ENCODE results near the gene TINAG.
"Not testable (repeated sequence)": the region's sequence is repeated elsewhere in the genome, so short reads cannot be mapped to it uniquely, and the experiment has no call there.

TINAG gene

DNA sequence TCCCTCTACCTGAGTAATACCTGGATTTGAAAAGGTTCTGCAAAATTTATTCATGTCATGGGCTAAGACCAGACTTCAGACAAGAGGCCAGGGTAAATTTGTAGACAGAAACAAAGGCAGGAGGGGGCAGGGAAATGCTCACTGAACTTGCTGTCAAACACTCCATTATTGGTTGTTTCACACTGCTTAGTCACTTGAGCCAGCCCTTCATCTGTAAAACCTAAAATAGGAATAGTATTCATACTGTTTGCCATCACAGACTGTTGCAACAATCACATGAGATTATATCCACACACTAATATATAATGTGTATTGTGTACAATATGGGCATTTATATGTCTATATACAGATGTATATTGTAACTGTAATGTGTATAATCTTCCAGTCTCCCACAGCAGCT, 6.5 kb upstream of the TINAG start:
- DNase-seq (ENCODE audit: extremely low read depth in 1 of 2, low read depth in 1 of 2), result no peak

DNA sequence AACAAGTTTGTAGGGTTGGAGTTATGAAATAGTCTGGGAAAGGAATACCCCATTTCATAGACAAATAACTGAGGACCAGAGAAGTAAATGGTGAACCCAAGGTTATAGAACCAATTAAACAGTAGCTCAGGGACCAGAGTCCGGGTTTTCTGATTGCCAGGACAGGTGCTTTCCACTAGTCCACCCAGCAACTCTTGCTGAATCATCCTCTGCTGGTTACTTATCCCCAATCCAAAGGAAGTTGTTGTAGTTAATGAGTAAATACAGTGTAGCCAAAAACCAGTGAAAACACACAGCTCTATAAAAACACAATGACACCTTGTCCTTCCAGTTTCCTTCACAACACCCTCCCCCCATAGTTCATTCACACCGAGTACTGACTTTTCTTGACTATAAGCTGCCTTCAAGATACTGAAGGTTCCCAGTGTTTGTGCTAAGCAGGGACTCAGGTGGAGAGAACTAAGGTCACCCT, 766 bp upstream of the TINAG start:
- no peak for DNase-seq (ENCODE audit: extremely low read depth in 1 of 2, low read depth in 1 of 2)

DNA sequence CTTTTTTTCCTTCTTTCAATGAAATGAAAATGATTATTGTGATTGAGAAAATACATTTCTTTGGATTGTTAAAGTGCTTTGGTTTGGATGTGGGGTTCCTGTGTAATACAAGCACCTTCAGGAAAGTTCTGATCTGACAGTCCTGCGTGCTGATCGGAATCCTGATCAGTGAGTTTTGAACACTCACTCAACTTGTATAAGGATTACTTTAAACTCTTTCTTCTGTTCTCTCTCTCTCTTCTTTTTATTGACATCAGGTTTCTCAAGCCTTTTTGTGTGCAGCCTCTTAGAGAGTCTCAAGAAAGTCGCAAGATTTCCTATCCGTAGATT, 710 bp downstream of the TINAG start:
- no peak for DNase-seq (ENCODE audit: extremely low read depth in 1 of 2, low read depth in 1 of 2)

DNA sequence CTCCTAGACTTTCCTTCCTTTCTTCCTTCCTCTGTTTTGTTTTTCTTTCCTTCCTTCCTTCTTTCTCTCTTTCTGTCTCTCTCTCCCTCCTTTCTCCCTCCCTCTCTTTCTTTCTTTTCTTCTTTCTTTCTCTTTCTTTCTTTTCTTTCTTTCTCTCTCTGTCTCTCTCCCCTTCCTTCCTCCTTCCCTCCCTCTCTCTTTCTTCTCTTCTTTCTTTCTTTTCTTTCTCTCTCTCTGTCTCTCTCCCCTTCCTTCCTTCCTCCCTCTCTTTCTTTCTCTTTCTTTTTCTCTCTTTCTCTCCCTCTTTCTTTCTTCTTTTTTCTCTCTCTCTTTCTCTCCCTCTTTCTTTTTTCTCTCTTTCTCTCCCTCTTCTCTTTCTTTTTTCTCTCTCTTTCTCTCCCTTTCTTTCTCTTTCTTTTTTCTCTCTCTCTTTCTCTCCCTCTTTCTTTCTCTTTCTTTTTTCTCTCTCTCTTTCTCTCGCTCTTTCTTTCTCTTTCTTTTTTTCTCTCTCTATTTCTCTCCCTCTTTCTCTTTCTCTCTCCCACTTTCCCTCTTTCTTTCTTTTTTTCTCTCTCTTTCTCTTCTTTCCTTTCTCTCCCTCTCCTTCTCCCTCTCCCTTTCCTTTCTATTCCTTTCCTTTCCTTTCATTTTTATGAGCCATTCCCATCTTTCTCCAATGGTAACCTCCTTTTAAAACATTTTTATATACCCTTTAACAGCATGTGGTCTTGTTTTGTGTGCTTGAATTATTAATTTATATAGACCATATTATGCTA, 2.3 kb downstream of the TINAG start:
- DNase-seq (ENCODE audit: extremely low read depth in 1 of 2, low read depth in 1 of 2), result no peak

DNA sequence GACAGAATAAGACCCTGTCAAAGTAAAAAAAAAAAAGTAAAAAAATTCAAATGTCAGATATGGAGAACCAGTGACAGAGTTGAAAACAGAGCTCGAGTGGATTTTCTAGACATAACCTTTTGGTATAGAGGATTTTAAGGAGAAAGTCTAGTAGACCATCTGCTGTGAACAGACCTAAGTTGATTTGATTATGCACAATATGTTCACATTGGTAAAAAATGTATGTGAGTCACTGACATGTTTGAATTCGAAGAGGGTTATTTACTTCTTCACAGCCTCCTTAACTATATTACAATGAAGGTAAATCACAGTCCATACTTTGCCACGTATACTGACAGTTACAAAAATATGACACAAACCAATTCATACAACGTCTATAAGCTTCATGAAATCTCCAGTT, 7.4 kb downstream of the TINAG start:
- no peak for DNase-seq (ENCODE audit: extremely low read depth in 1 of 2, low read depth in 1 of 2)

DNA sequence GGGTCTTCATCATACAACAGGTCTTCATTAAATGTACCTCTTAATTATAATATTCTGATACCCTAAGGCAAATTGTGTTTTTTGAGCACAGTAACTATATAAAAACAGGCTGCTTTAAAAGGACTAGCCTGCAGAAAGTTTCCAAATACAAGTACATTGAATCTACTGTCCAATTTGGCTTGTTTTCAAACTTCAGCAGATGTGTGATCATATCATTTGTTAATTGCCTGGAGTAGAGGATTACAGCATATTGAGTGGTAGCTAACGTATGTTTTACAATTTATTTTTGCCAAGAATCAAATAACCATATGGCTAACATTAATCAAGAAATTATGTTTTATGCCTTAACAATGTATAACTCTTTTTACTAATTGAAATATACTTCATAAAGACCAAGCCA, 12.6 kb downstream of the TINAG start:
- no peak for DNase-seq (ENCODE audit: extremely low read depth in 1 of 2, low read depth in 1 of 2)

DNA sequence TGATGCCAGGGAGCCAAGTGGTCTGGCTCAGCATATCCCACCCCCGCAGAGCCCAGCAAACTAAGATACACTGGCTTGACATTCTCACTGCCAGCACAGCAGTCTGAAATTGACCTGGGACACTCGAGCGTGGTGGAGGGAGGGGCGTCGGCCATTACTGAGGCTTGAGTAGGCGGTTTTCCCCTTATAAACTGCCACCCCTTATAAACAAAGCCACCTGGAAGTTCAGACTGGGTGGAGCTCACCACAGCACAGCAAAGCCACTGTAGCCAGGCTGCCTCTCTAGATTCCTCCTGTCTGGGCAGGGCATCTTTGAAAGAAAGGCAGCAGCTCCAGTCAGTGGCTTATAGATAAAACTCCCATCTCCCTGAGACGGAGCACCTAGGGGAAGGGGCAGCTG, 19.4 kb downstream of the TINAG start:
- no peak for DNase-seq (ENCODE audit: extremely low read depth in 1 of 2, low read depth in 1 of 2)

DNA sequence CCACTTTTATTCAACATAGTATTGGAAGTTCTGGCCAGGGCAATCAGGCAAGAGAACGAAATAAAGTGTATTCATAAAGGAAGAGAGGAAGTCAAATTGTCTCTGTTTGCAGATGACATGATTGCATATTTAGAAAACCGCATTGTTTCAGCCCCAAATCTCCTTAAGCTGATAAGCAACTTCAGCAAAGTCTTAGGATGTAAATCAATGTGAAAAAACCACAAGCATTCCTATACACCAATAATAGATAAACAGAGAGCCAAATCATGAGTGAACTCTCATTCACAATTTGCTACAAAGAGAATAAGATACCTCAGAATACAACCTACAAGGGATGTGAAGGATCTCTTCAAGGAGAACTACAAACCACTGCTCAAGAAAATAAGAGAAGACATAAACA, 23.3 kb downstream of the TINAG start:
- not testable (repeated sequence) for DNase-seq (ENCODE audit: extremely low read depth in 1 of 2, low read depth in 1 of 2)

DNA sequence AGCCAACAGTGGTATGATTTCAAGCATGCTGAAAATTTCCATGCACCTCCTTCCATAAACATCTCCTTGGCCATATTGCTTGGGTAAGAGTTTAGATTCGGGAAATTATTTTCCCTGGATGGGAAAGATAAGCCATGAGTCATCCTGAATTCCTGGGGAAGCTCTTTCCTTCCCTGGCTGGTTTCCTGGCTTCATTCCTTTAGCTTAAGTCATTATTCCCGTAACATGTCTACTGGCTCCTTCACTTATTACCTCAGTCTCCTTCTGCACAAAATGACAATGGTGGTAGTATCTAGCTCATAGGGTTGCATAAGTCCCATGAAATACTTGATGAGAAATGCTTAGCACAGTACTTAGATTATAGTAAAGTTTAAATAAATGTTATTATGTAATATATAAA, 27.6 kb downstream of the TINAG start:
- no peak for DNase-seq (ENCODE audit: extremely low read depth in 1 of 2, low read depth in 1 of 2)

DNA sequence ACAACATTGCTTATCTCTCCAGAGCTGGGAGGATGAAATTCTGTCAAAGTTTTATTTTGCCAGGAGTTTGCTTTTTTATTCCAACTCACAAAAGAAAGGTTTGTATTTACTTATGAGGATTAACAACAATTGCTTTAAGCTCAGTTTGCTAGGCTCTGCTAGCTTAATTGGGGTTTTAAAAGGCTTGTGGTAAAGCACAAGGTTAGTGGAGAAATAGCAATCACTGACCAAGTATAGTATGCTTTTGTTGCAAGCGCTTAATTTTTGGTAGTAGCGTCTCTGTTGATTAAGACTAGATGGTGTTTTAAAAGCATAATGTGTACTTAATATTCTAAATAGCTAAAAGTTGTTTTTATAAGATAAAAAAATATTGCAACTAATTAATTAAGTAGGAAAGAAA, 45.7 kb downstream of the TINAG start:
- no peak for DNase-seq (ENCODE audit: extremely low read depth in 1 of 2, low read depth in 1 of 2)

DNA sequence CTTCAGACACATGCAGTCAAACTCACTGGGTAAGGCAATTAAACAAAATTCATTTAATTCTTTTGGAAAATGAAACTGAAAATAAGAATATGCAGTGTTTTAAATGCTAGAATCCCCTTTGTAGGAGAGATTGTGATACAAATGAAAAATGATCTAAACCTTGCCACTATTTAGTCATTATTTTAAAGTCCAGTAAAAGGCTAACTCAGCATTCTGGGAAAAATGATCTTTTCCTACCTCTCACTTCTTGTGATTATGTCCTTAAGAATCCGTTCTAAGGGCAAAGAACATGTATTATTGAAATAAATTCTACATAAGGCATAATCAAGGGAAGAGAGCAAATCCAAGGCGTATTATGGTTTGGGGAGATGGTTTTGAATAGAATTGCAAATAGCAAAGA, 46.4 kb downstream of the TINAG start:
- no peak for DNase-seq (ENCODE audit: extremely low read depth in 1 of 2, low read depth in 1 of 2)

DNA sequence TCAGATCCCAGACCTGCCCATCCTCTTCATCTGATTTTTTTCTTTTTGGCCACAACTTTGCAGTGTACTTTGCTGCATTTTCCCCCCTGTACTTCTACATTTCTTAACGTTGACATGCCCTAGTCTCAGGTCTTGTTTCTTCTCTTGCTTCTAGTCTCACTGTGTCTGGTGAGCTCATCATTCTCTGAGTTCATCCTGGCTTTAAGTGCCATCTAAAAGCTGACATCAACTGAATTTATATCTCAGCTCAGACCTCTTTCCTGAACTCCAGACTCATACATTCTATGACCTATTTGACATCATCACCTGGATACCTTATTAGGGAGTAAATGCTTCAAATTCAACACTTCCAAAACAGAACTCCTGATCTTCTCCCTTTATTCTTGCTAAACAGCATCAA, 48.9 kb downstream of the TINAG start:
- no peak for DNase-seq (ENCODE audit: extremely low read depth in 1 of 2, low read depth in 1 of 2)

DNA sequence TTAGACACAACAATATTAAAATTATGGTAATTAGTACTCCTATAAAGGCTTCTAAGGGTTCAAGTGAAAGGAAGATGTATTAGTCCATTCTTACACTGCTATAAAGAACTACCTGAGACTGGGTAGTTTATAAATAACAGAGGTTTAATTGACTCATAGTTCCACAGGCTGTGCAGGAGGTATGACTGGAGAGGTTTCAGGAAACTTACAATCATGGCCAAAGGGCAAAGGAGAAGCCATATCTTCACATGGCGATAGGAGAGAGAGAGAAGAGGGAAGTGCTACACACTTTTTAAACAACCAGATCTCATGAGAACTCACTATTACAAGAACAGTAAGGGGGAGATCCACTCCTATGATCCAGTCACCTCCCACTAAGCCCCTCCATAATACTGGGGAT, 52.9 kb downstream of the TINAG start:
- DNase-seq (ENCODE audit: extremely low read depth in 1 of 2, low read depth in 1 of 2), result no peak

DNA sequence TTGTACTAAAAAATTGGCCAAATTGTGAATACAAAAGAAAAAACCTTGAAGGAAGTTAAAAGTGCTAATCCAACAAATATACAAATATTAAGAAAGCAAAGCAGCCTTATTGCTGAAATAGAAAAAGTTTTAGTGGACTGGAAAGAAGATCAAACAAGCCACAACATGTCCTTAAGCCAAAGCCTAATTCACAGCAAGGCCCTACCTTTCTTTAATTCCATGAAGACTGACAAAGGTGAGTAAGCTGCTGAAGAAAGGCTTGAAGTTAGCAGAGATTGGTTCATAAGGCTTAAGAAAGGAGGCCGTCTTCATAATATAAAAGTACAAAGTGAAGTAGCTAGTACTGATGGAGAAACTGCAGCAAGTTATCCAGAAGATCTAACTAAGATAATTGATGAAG, 53.5 kb downstream of the TINAG start:
- no peak for DNase-seq (ENCODE audit: extremely low read depth in 1 of 2, low read depth in 1 of 2)

DNA sequence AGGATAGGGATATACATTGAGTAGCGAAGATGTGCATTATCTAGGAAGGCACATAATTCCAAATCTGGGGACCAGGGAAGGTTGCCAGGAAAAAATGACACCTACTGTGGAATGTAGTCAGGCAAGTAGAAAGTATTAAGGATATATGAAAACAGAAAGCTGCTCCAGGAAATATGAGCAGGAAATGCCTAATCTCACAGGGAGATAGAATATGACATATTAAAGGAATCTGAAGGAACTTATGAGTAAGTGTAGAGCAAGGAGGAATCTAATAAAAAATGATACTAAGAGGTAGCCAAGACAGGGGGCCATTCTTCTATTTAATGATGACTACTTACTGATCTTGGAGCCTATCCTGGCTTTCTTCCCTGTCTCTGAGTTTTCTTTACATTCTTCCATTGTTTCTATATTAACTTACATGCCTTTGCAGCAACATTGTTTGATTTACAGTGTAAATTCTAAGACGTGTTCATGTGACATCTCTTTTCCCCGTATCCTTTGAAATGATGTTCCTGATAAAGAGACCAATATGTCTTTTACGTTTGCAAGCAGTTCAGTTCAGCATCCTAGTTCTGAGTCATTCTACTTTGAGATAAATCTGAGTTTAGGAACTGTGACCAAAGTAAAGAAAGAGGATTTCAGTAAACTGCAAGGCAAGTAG, 58.6 kb downstream of the TINAG start:
- no peak for DNase-seq (ENCODE audit: extremely low read depth in 1 of 2, low read depth in 1 of 2)

DNA sequence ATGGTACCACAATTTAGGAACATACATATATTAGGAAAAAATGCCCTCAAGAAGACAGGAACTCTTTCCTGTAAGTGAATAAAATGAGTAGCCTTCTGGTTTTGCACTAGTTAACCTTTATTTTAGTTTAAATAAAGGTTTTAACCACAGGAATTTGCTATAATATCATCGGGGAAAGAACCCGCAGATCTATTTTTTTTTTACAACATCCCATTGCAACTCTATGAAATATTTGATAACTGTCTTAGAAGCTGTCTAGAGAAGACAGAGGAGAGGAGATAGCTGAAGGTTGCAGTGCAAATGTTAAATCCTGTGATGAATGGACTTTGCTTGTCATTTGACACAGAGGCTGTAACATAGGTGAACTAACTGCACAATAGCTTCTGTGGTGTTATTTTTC, 69.5 kb downstream of the TINAG start:
- DNase-seq (ENCODE audit: extremely low read depth in 1 of 2, low read depth in 1 of 2), result no peak

DNA sequence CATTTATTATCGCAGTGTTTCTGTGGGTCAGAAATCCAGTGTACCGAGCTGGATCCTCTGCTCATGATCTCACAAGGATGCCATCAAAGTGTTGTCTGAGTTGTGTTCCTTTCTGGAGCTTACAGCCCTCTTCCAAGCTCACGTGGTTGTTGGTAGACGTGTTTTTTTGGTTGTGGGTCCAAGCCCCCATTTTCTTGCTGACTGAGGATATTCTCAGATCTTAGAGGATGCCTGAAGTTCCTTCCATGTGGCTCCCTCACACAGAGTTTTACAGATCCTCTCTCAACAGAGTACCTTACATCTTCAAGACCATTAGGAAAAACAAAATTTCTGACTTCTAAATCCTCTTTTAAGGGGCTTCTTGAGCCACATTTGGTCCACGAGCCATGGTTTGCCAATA, 78.1 kb downstream of the TINAG start:
- DNase-seq (ENCODE audit: extremely low read depth in 1 of 2, low read depth in 1 of 2), result no peak

DNA sequence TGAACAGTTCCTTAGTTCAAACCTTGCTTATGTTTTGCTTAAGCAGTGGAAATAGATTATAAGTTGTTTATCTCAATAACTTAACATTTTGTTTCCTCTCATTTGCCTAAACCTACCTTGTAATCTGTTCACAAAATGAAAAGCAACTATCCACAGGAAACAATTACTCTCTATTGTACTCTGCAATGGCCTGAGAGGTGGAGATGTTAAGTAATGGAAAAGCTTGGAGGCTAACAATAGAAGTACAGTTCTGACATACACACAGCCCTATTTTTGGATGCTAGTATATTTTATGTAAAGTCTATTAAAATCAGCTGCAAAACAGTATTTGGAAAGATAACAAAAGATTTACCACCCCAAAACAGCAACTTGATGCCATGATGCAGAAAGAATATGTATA, 82.1 kb downstream of the TINAG start:
- no peak for DNase-seq (ENCODE audit: extremely low read depth in 1 of 2, low read depth in 1 of 2)

DNA sequence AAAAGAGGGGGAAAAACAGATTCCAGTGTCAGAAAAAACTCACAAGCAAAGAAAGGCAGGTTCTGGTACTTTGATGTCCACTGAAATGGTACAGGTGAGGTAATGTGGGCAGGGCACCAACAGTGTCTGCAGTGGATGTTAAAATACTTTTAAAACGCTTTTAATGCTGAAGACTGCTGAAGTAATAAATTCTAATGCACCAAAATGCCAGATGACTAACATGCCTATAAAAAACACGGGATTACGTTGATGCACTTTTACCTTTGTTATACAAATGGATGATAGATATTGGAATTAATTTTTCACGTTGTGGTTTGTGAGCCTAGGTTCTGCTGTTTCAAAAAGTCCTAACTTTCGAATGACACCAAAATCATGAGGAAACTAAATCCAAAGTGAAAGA, 83.3 kb downstream of the TINAG start:
- no peak for DNase-seq (ENCODE audit: extremely low read depth in 1 of 2, low read depth in 1 of 2)

DNA sequence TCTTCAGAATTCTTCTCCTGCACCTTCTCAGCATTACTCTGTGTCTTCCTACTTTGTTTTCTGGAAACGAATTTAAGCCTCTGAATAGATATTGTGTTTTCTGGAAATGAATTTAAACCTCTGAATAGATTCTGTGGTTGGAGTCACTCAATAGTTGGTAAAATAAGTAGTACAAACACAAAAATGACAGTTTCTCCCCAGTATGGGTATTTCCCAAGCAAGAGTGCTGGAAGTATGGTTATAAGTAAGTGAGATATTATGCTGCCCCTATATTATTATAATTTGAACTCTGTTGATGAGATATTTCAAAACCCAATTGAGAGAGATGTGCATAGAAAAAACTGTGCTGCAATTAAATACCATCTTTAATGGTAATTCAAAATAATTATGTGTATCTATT, 94.9 kb downstream of the TINAG start:
- no peak for DNase-seq (ENCODE audit: extremely low read depth in 1 of 2, low read depth in 1 of 2)

DNA sequence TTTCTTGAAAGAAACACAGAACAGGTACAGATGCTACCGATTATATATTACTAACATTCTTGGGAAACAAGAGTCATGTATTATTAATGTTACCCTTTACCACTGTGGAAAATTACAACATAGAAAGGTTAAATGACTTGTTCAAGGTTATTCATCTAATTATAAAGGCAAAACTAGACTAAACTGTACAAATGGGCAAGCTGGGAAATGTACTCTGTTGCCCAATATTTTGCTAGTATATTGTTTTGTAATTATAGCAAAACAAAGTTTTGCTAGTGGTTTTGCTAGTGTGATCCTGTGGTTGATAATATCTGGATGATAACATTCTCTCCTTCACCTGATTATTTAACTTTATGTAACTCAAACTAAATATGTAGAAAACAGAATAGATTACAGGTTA, 96.5 kb downstream of the TINAG start:
- DNase-seq (ENCODE audit: extremely low read depth in 1 of 2, low read depth in 1 of 2), result no peak

DNA sequence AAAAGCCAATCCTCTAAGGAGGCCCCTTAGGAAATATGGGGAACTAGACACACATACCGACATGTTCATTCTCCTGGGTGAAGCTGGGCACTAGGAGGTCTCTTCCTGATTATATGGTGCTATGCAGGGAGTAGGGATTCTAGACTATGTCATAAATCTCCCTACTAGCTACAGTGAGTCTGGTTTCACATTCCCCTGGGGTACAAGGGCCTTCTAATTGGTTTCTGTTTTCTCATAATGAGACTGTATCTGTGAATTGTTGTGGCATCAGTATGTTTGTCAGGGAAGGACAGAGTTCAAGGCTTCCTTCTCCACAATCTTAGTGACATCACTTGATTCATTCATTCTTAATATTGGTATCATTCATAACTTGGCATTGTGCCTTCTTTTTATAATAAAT, 103.5 kb downstream of the TINAG start:
- no peak for DNase-seq (ENCODE audit: extremely low read depth in 1 of 2, low read depth in 1 of 2)

DNA sequence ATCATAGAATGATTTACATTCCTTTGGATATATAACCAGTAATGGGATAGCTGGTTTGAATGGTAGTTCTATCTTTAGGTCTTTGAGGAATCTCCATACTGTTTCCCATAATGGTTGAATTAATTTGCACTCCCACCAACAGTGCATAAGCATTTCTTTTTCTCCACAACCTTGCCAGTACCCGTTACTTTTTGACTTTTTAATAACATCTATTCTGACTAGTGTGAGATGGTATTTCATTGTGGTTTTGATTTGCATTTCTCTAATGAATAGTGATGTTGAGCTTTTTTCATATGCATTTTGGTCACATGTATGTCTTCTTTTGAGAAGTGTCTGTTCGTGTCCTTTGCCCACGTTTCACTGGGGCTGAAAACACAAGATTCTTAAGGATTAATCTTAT, 107.3 kb downstream of the TINAG start:
- no peak for DNase-seq (ENCODE audit: extremely low read depth in 1 of 2, low read depth in 1 of 2)

Measured in stimulated activated CD8-positive, alpha-beta memory T cell treated with anti-CD3 and anti-CD28 coated beads, Interleukin-7, amount 100 ng/mL, for 48 hours (primary cell).